SHP77 (cell line): Measurements from ENCODE around the gene SETD5.
A peak's percentile ranks its signal among the peaks of the same experiment; 100 is the strongest.

Experiments used
- DNase-seq, 2 experiments: peaks; one replicate each; lab custom pipeline; 2025; lab: John Stamatoyannopoulos, UW

The SETD5 gene, protein sequence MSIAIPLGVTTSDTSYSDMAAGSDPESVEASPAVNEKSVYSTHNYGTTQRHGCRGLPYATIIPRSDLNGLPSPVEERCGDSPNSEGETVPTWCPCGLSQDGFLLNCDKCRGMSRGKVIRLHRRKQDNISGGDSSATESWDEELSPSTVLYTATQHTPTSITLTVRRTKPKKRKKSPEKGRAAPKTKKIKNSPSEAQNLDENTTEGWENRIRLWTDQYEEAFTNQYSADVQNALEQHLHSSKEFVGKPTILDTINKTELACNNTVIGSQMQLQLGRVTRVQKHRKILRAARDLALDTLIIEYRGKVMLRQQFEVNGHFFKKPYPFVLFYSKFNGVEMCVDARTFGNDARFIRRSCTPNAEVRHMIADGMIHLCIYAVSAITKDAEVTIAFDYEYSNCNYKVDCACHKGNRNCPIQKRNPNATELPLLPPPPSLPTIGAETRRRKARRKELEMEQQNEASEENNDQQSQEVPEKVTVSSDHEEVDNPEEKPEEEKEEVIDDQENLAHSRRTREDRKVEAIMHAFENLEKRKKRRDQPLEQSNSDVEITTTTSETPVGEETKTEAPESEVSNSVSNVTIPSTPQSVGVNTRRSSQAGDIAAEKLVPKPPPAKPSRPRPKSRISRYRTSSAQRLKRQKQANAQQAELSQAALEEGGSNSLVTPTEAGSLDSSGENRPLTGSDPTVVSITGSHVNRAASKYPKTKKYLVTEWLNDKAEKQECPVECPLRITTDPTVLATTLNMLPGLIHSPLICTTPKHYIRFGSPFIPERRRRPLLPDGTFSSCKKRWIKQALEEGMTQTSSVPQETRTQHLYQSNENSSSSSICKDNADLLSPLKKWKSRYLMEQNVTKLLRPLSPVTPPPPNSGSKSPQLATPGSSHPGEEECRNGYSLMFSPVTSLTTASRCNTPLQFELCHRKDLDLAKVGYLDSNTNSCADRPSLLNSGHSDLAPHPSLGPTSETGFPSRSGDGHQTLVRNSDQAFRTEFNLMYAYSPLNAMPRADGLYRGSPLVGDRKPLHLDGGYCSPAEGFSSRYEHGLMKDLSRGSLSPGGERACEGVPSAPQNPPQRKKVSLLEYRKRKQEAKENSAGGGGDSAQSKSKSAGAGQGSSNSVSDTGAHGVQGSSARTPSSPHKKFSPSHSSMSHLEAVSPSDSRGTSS (N-terminal part only)

DNA sequence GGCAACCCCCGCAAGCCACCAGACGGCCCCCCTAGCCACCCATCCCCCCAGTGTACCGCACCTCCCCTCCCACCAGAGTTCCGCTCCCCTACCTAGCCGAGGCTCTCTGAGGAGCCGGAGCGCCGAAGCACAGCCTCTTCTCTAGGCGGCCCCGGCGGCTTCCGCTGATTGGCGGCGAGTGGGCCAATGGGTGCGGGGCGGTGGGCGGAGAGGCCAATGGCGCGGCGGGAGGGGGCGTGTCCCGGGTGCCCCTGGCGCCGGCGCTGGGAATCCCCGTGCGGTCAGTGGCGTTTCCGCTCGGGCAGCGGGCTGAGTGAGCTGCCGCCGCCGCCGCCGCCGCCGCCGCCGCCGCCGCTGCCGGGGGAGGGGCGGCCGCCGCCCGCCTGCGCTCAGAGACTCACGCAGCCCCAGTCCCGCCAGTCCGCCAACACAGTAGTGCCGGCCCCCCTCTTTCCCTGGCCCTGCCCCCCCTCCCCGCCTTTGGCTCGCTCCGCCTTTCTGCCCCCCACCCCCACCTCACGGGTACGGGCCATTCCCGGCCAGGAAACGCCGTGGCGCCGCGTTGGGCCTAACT is at the start of gene SETD5:
Gene SETD5 (plus strand): TSS at position 284 of the 574 bp plus-strand sequence. CDS start 31,324 bp downstream, outside the sequence.
- DNase-seq: peak; percentile 84 to 95

DNA sequence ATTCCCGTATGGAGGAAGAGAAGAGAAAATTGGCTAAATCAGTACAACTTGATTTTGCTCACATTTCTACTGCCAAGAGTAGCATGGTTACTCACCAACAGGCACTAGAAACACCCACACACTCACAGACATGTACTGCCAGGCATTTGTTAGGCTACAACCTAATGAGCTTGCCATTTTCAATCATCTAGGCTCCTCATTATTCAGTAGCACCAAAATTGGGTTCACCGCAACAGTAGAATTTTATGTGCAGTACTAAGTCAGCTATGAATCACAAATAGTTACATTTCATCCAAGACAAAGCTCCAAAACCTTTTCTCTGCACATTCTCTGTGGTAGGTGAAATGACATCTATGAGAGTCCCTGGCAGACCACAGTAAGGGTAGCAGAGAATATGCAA is 49.5 kb upstream of the SETD5 start:
- no peak for DNase-seq

DNA sequence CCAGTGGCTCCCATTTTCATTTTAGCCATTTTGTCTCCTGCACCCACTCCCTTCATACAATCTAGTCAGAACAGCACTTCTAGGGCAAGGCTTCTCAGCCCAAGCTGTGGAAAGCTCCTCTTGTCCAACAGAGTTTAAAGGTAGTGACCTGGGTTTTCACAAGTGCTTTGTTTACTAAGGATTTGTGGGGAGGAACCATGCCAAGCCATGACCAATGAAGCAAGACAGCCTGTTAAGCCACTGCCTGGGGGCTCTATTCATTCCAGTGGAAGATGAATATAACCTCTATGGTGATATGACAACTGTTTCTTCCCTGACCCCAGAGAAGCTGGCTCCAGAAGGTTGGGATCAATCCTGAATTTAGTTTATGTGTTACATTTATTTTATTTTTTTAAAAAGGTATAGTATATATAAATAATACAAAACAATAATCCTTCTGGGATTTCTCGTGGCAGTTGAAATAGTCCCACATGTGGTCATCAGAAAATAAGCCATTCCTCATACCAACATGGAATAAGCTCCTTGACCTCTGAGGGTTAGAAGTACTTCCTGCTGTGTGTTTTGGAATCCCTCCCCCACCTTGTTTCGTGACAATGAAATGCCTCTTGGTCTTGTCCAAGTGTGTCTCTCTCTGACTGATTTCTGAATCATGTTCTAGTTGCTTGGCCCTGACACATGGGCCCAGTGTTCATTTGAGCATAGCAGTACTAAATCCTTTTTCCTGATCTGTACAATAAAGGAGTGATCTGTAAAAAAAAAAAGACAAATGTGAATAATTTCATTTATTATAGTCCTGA is 47.9 kb upstream of the SETD5 start:
- DNase-seq: no peak

DNA sequence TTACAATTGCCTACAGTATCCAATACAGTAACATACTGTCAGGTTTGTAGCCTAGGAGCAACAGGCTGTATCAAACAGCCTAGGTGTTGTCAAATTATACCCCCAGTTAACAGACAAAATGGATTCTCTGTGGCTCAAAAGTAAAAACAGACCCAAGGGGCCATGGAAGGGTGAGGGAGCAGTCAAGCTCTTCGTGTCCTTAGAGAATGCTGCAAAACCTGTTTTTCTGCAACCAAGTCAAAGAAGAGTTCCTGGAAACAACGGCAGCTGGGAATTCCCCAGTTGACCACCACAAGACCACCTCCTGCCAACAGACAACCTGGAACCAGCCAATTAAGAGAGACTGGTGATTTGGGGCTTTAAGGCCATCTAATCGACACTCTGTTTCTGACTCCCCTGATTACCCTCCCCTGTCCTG is 45.7 kb upstream of the SETD5 start:
- no peak for DNase-seq

DNA sequence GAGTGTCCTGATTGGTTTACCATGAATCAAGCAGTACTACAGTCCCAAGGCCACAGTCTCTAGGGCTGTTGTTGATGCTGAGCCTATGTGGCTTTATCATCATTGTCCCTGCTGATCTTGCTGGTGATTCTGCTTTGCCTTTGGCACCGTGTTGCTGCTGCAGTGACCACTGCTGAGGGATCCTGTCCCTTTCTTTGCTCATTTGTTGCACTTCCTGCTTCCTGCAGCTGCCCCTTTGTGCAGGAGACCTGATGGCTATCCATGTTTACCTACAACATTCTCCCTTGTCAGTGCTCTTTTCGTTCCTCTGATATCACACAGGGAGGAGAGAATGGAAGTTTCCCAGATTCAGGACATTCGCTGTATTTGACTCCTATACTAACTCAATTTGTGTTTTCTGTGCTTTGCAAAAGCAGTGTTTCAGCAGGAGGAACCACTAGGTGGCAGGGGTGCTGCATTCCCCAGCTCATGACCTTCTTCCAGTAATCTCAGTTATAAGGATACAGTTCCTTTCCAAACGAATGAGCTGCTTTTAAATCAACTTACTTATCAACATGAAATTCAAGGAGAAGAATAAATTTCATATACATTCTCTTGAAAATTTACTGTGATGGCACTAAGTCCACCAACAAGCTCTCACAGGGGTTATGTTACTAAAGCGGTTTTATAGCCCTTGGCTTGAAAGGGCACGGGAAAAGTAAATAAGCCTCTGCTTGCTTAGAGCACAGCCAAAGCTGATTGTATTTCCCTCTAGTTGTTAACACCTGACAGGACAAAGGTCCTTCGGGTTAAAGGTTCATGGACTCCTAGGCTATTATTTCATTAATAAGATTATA is 44.3 kb upstream of the SETD5 start:
- DNase-seq: peak; percentile 53 to 65

DNA sequence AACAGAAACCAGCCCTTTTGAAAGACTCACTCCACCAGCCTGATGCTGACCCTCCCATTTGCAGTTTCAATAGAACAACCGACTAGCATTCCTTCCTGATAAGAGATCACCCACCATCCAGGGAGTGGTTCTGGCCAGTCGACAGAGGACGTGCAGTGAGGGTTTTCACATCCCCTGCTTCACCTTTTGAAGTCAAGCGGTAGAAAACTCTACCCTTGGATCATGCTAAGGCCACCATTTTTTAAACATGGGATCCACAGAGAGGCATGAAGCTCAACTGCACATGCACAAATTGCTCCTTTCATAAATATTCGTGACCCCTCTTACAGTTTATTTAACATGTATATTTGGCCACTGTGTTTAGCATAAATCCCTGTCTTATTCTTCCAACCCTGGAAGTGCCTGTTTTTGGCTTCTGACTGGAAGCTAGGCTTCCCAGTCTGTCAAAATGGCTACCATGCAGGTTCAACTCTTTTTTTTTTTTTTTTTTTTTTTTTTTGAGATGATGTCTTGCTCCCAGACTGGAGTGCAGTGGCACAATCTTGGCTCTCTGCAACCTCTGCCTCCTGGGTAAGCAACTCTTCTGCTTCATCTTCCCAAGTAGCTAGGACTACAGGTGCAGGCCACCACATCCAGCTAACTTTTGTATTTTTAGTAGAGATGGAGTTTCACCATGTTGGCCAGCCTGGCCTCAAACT is 35.6 kb upstream of the SETD5 start:
- no peak for DNase-seq

DNA sequence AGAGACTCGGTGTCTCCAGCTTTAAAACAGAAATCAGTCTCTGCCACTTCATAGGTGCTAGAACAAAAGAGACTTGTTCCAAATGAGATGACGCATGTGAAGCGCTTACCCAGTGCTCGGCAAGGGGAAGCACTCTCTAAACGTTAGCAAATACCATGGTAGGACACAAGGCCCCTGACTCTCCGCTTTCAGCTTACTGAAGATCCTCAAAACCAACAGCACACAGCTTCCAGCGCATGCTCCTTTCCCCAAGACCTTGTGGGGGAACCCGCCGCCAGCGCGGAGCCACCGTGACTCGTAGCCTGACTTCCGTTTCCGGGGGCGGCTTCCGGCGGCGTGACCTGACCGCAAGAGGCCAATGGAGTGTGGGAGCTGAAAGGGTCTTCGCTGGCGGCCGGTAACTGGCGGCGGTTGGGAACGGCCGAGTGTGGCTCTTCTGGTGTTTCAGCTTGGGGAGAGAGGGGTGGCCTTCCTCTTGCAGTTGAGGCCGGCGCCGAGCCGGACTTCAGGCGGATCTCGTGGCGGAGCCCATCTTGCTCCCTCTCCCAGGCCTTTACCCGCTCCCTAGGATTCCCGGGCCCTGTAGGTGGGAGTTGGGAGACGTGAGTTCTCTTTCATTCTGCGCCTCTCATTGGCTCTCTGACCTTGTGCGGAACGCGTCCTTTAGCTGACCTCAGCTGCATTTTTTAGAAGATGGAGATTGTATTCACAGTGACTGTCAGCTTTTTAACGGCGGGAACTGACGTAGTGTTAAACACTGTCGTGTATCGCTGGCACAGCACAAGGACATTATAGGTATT is 34.5 kb upstream of the SETD5 start, which contains the start of gene THUMPD3:
Gene THUMPD3 (plus strand): TSS at position 324 of the 800 bp plus-strand sequence. CDS start 2,015 bp downstream, outside the sequence.
- peak; percentile 84 to 90 for DNase-seq

DNA sequence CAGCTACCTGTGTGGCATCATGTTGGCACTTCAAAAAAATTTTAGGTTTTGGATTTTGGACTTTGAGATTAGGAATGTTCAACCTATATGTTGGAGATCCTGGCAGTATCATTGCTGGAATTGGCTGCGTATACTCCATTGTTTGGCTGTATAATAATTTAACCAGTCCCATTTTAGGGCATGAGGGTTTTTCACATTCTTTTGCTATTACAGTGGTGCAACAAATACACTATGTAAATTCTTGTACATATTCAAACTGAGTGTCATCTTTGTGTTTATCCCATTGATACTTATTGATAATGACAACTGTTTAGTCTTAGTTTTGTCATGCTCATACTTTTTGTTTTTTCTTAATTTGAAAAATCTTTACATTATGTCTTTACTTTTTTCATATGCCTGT is 27.9 kb upstream of the SETD5 start:
- no peak for DNase-seq

DNA sequence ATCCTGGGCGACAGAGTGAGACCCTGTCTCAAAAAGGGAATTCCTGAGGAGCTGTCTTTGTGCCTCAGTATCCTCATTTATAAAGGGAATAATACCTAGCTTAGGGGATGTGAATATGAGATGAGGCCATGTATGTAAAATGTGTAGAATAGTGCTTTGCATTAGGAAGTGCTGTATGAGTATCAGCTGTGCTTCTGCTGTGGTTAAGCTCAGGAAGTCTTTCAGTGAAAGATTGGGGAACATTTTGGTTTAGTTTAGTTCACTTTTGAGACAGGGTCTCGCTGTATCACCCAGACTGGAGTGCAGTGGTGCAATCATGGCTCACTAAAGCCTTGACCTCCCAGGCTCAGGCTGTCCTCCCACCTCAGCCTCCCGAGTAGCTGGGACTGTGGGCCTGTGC is 23.9 kb upstream of the SETD5 start:
- DNase-seq: no peak

DNA sequence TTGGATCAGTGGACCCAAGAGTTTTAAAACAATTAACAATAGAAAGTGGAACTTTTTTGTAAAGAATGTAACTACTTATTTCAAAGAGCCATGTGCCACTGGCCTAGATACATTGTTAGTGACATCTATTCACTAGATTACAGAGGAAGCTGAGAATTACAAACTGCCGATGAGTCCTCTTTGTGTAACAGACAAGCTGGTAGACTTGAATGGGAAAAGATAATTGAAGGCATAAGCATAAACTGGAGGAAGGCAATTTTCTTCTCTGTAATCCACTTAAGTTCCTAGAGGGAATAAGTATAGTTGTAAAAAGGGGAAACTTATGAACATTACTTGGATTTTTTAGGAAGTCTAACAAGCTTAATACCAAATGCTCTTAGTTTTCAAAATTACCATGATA is 19.4 kb upstream of the SETD5 start:
- DNase-seq: no peak

DNA sequence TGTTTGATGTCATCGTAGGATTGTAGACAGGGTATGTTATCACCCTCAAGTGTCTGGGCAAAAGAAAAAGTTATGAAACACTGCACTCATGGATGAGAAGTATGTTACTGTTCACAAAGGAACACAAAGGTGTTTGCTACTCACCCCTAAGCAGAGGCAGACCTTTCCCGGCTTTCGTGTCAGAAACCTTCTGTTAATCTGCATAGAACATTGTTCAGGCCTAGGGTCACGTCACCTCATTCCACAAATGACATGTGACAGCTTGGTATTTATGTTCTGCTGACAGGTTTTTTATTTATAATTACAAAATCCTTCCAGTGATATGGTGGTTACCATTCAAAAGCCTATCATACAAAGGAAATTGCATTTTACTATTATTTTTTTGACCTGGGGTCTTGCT is 18.1 kb upstream of the SETD5 start:
- DNase-seq: no peak

DNA sequence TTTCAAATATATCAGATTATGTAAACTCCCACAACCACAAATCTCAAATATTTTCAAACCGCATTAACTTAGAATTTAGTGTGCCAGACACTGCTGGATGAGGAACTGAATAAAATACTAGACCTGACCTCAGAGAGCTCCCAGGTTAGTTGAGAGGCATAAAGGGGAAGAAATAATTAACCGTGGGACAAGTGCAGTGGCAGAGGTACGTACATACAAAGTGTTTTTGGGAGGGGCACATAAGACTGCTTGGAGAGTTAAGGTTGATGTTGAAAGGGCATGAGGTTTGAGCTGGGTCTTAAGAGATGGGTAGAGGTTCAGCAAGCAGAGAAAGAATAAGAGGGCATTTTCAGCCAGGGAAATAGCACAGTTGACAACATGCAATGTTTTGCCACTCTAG is 17.4 kb upstream of the SETD5 start:
- DNase-seq: no peak

DNA sequence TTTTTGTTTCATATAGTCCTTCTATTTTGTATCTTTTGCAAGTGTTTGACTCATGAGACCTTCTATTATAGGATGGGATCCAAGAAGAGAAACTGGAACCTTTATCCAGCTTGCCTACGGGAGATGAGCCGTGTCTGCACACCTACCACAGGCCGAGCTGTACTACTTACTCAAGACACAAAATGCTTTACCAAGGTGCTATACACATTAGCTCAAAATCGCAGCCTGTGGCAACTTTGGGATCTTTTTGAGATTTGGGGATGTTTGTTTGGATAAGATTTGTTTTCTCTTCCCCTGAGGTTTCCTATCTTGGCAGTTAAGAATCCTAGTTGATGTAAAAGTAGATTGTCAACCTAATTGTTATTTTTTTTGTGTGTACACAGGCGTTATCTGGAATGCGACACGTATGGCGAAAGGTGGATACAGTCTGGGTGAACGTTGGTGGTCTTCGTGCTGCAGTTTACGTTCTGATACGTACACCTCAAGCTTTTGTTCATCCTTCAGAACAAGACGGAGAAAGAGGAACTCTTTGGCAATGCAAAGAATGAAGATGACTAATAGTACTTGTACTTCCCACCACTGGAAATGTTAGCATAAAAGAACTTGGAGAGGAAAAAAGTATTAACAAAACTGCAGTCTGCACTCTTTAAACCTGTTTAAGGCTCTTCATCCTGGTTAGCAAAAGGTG is 13.1 kb upstream of the SETD5 start:
- DNase-seq: no peak

DNA sequence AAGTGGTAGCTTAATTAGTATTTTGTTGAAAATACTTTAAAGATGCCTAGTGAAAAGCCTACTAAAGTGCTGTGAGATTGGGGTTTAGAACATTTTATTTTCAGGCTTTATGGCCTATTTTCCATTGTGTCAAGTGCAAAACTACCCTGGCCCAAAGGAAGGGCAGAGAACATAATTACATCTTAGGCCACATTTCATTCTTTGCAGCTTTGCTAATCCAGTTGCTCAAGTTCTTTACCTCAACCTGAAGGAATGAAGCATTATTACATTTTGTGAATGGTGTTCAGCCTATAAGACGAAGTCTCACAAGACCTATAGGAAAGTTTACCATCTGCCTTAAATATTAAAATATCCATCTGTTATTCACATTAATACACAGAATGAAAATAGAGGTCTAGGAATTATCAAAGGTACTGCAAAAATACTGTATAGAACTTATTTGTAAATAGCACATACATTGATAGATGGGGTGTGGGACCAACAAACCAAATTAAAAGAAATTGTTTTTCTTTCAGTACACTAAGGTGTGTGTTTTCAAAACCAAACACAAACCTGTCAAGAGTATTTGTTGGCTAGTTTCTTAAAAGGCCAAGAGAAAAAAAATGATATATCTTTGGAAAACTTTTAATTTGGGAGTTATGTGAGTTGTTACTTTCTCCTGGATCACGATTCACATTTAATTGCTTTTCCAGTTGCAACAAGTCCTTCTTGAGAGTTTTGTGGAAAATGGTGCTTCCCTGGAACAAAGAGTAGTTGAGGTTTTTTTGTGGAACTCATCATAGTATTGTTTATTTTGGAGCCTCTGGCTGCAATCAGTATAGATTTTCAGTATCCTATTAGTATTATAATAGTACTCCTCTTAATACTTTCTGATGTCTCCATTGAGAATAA is 12.0 kb upstream of the SETD5 start:
- no peak for DNase-seq

DNA sequence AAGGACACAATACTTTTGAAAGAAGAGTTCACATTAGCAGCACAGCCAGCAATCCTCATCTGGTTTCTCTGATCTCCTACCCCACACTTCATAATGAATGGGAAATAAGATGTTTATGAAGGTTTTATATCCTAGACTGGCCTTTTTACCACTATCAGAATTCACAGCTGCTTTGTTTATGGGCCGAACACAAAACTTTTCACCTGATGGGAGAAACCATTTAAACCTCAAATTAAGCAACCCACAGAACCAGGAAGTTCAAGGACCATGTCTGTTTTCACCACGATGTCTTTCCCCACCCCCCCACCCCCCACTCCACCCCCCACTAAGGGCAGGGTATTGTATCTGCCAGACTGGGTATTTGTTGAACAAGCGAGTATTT is 11.3 kb upstream of the SETD5 start:
- DNase-seq: no peak

DNA sequence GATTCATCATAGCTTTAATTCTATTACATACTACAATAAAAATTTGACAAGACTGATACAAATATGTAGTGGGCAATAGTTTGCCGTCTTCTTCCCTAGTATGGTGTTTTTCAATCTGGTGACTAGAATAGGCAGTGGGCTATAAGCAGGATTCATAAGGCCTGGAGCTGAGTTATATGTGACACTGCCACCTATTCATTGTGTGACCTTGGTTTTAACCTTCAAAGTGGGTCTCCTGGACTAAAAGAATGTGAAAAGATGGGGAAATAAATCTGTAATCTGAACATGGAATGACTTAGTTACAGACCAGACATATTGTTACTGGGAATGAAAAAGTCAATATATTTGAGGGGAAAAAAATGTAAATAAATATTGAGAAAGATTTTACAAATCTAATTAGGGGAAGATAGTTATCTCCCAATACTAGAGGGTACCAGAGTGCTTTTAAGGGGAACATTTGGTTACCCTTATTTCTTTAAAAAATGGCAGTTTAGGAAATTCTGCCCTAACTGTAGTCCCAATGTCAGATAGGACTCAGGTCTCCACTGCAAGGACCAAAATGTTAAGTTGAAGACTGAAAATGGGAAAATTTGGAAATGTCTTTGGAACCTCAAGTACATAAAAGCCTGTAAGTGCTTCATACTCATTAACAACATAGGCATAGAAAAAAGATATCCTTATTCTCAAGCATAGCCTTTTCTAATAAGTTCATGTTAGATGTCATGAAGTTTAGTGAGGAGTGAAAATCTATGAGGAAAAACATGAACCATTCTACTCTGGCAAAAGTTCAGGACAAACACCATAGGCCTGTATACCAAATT is 10.7 kb upstream of the SETD5 start:
- no peak for DNase-seq
